Spleen (tissue), 11 donors: ENCODE data around the gene HOXC10. TPM values are rescaled to one million over a fixed set of nuclear protein-coding genes. Genes with fewer than 3 reads are reported as not detected.

Source experiments
- DNase-seq: peaks from one replicate; pipeline ENCODE4 v3.0.0-alpha.2; 2020
- H3K27ac ChIP-seq, 8 donors: fragments of 200-600 bp; sonication (generic) in 7 of 8; 1 replicate in 4 of 8; 2 replicates in 4 of 8; pipeline versions ENCODE4 v1.5.0 to v1.8.0; 2016 to 2021; ENCODE audit warnings: inconsistent platforms in 4 of 8, mild to moderate bottlenecking in 4 of 8, moderate library complexity in 1 of 8
- H3K27me3 ChIP-seq, 7 donors: fragments of 200-600 bp; sonication (generic) in 6 of 7; replicated peaks in 1 of 7; 1 replicate in 4 of 7; 2 replicates in 3 of 7; pipeline versions ENCODE4 v1.5.0 to v1.8.0; 2016 to 2021; ENCODE audit warnings: inconsistent platforms in 3 of 7, mild to moderate bottlenecking in 1 of 7
- H3K36me3 ChIP-seq, 6 donors: fragments of 200-600 bp; sonication (generic) in 5 of 6; 1 replicate in 4 of 6; 2 replicates in 2 of 6; pipeline versions ENCODE4 v1.5.0 to v1.8.0; 2016 to 2021; ENCODE audit warnings: inconsistent platforms in 2 of 6
- H3K4me1 ChIP-seq, 6 donors: fragments of 200-600 bp; sonication (generic) in 5 of 6; 1 replicate in 3 of 6; 2 replicates in 3 of 6; pipeline versions ENCODE4 v1.5.0 to v1.8.0; 2016 to 2021; ENCODE audit warnings: inconsistent platforms in 3 of 6
- H3K4me3 ChIP-seq, 8 donors: fragments of 200-600 bp; sonication (generic) in 7 of 8; 1 replicate in 4 of 8; 2 replicates in 4 of 8; pipeline versions ENCODE4 v1.5.0 to v1.8.0; 2016 to 2021; ENCODE audit warnings: inconsistent platforms in 4 of 8, mild to moderate bottlenecking in 4 of 8, moderate library complexity in 2 of 8
- H3K9me3 ChIP-seq, 8 donors: fragments of 200-600 bp; sonication (generic) in 7 of 8; 1 replicate in 4 of 8; 2 replicates in 4 of 8; pipeline versions ENCODE4 v1.5.0 to v1.8.0; 2016 to 2021; ENCODE audit warnings: inconsistent platforms in 4 of 8
- POLR2A ChIP-seq, 3 donors: fragments of 450-650 bp; IDR thresholded peaks; one replicate each; pipeline ENCODE4 v1.5.1; 2017; ENCODE audit warnings: antibody characterized with exemption in 3 of 3, mild to moderate bottlenecking in 1 of 3
- POLR2AphosphoS5 ChIP-seq, 3 donors: sonication (generic); formaldehyde crosslinking; IDR thresholded peaks; one replicate each; pipeline ENCODE4 v1.5.1; 2017; ENCODE audit warnings: antibody characterized with exemption in 3 of 3
- WGBS, 5 donors: extraction: QIAGEN DNeasy Blood & Tissue Kit in 3 of 5; methylation state at CpG; one replicate each; pipeline versions ENCODE4 v1.1.5 to v1.1.7; 2013 to 2018; 5-methylcytosine and 5-hydroxymethylcytosine counted together
- intact Hi-C: fragments of 100-400 bp; cut with DNase I; formaldehyde crosslinking; loops from one replicate; pipeline ENCODE4 v1.15.0; 2023; ENCODE audit warnings: low total_unique reads
- polyA plus RNA-seq, 3 donors: library from polyadenylated mRNA; stranded (reverse); fragments of 200-250 nt; gene quantifications; one replicate each; pipeline ENCODE4 v1.2.1, GENCODE V29; 2013
- total RNA-seq, 7 donors: library from RNA; depleted of rRNA in 3 of 7; stranded (reverse); fragments of >200 nt in 3 of 7; fragmentation: NEBNext Ultra II Directional in 4 of 7; extraction: Animal tissue kit (Norgen Biotek cat#: 25700) in 4 of 7; gene quantifications; one replicate each; pipeline versions ENCODE4 v1.1.0 to v1.2.1, GENCODE V29; 2016 to 2021
- TF ChIP-seq, protein P1 (sequence below), 11 experiments: fragments of 200-600 bp in 7 of 11; fragments of 450-650 bp in 4 of 11; sonication (generic) in 4 of 11; IDR thresholded peaks in 8 of 11; conservative IDR thresholded peaks in 3 of 11; 1 replicate in 7 of 11; 2 replicates in 4 of 11; pipeline versions ENCODE4 v1.4.0 to v1.8.0; 2016 to 2021; ENCODE audit warnings: antibody characterized with exemption in 11 of 11, inconsistent platforms in 4 of 11, mild to moderate bottlenecking in 1 of 11
- donor health status: healthy with polysubstance abuse.
- donor health status: DM: no; HTN: no; CAD: no; lungs with moderate emphysema.
- donor health status: DM: no; HTN: no; CAD: no.
- donor health status: Bipolar disorder and iron deficiency.
- donor health status: healthy.
- donor health status: DM: no; HTN: no; CAD: no.
- donor health status: DM: yes; HTN: yes; CAD: no.

The HOXC10 gene
- total and polyA plus RNA-seq, 10 donors: not detected

DNA sequence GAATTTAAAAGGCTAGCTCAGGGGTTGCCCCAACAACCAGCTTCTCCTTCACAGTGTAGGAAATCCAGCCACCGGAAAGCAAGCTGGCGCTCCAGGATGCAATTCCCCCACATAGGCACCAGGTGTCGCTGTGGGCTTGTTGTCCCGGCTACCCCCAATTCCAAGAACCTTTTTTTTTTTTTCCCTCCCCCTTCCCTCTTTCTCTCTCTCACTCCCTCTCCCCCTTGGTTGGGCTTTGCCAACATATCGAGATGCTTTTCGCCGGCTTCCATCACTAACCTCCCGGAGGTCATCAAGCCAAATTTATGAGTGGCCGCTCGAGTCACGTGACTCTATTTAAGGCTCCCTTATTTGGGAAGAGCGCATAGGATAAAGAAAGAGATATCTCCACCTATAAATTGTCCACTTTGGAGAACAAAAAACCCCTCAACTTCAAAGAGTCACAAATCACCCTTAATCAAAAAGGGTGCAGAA, 47.7 kb downstream of the HOXC10 start, which contains the start of gene HOXC5:
TSS of gene HOXC5 (plus strand) at position 424 of the 474 bp plus-strand sequence. CDS start 73 bp downstream, outside the sequence.
- Histone ChIP-seq H3K9me3 (peaks cover 0 to 11% (median 5%) of the 10 kb centered on the region in 8 donors), H3K36me3 (no peaks in the 10 kb centered on the region), H3K4me3 (peak within 1 kb of the TSS in 7 of 8 donors; percentile 10 to 59 (median 26)), H3K4me1 (peaks cover 5 to 62% (median 33%) of the 10 kb centered on the region in 6 donors), H3K27ac (no peak within 1 kb of the TSS), H3K27me3 (peaks cover 17 to 100% (median 96%) of the 10 kb centered on the region in 7 donors)
- 5 to 7% (median 5%) methylated on average over 12 of the region's 12 CpGs for WGBS, 5 donors
- TF ChIP-seq POLR2AphosphoS5 (IDR thresholded peaks at IDR 0.05) (no peak), POLR2A (IDR thresholded peaks at IDR 0.05) (no peak)
- TF ChIP-seq, protein P1, sequence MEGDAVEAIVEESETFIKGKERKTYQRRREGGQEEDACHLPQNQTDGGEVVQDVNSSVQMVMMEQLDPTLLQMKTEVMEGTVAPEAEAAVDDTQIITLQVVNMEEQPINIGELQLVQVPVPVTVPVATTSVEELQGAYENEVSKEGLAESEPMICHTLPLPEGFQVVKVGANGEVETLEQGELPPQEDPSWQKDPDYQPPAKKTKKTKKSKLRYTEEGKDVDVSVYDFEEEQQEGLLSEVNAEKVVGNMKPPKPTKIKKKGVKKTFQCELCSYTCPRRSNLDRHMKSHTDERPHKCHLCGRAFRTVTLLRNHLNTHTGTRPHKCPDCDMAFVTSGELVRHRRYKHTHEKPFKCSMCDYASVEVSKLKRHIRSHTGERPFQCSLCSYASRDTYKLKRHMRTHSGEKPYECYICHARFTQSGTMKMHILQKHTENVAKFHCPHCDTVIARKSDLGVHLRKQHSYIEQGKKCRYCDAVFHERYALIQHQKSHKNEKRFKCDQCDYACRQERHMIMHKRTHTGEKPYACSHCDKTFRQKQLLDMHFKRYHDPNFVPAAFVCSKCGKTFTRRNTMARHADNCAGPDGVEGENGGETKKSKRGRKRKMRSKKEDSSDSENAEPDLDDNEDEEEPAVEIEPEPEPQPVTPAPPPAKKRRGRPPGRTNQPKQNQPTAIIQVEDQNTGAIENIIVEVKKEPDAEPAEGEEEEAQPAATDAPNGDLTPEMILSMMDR (IDR thresholded peaks at IDR 0.05 in 8 of 11, conservative IDR thresholded peaks at IDR 0.05 in 3 of 11): peak; percentile 86 to 95 (median 94)
- DNase-seq: peak; percentile 84
- intact Hi-C loops: loop anchor here (5.0 kb wide), 1 partner anchor 160 kb away; no protein-coding TSS in a partner anchor

DNA sequence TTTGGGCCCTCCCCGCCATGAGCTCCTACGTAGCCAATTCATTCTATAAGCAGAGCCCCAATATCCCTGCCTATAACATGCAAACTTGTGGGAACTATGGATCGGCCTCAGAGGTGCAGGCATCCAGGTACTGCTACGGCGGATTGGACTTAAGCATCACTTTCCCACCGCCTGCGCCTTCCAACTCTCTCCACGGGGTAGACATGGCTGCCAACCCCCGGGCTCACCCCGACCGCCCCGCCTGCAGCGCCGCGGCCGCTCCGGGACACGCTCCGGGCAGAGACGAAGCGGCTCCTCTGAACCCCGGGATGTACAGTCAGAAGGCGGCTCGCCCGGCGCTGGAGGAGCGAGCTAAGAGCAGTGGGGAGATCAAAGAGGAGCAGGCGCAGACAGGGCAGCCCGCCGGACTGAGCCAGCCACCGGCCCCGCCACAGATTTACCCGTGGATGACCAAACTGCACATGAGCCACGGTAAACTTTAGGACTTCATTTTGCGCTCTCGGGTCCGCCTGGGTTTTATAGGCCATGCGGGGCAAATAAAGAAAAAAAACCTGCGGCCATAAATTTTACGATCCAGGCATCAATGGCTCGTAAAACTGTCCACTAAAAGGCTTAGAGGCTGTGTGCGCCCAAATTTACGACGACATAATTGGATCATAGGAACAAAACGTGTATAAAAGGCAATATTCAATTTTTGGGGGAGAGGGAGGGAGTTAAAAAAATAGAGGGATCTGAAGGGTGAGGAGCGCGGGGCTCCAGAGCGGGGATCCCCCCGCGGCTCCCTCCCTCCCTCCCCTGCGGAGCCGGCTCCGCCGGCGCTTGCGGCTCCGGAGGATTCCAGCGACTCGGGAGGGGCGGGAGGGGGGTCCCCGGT, 48.4 kb downstream of the HOXC10 start:
- intact Hi-C loops: loop anchor here (5.0 kb wide), 1 partner anchor 159 kb away; no protein-coding TSS in a partner anchor
- Histone ChIP-seq H3K36me3 (no peaks in the 10 kb centered on the region), H3K4me1 (peaks cover 5 to 58% (median 31%) of the 10 kb centered on the region in 6 donors), H3K27ac (no peak overlapping the region), H3K27me3 (peaks cover 11 to 100% (median 96%) of the 10 kb centered on the region in 7 donors), H3K4me3 (peak overlapping the region in 7 of 8 donors; percentile 10 to 59 (median 26)), H3K9me3 (peaks cover 0 to 11% (median 5%) of the 10 kb centered on the region in 8 donors)
- WGBS, 5 donors: 4 to 5% (median 5%) methylated on average over 41 to 61 of the region's 61 CpGs
- no peak for DNase-seq
- TF ChIP-seq, protein P1 (IDR thresholded peaks at IDR 0.05 in 8 of 11, conservative IDR thresholded peaks at IDR 0.05 in 3 of 11): no peak
- TF ChIP-seq POLR2AphosphoS5 (IDR thresholded peaks at IDR 0.05): no peak
- TF ChIP-seq POLR2A (IDR thresholded peaks at IDR 0.05): no peak

DNA sequence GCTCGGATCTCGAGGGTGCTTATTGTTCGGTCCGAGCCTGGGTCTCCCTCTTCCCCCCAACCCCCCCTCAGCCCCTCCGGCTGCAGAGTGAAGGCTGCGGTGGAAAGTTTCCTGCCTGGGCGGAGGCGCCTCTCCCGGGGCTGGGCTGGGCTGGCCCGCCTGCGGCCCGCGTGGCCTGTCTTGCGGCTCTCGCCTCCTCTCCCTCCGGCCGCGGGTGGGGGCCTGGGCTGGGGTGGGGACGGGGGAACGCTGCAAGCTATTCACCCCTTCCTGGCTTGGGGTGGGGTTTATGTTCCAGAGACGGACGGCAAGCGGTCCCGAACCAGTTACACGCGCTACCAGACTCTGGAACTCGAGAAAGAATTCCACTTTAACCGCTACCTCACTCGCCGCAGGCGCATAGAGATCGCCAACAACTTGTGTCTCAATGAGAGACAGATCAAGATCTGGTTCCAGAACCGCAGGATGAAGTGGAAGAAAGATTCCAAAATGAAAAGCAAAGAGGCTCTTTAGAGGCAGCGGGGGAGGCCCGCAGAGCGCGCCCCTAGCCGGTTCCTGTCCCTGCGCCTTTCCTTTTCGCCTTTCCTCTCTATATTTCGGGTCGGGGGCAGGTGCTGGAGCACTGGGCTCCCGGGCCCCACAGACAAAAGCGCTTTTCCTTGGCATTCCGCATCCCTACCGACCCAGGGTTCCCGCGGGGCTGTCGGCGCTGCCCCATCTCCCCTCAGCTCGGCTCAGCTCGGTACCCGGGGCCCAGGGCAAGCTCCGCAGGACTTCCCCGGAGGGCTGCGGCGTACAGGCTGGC, 49.2 kb downstream of the HOXC10 start:
- peaks cover 5 to 50% (median 30%) of the 10 kb centered on the region in 6 donors for H3K4me1 ChIP-seq
- peak overlapping the region in 7 of 8 donors; percentile 10 to 59 (median 26) for H3K4me3 ChIP-seq
- H3K27ac ChIP-seq: no peak overlapping the region
- peaks cover 0 to 11% (median 5%) of the 10 kb centered on the region in 8 donors for H3K9me3 ChIP-seq
- TF ChIP-seq POLR2AphosphoS5 (IDR thresholded peaks at IDR 0.05) (no peak), POLR2A (IDR thresholded peaks at IDR 0.05) (no peak)
- TF ChIP-seq, protein P1 (IDR thresholded peaks at IDR 0.05 in 8 of 11, conservative IDR thresholded peaks at IDR 0.05 in 3 of 11): no peak
- H3K27me3 ChIP-seq: peaks cover 6 to 100% (median 95%) of the 10 kb centered on the region in 7 donors
- WGBS, 5 donors: 6 to 11% (median 7%) methylated on average over 35 to 57 of the region's 57 CpGs
- DNase-seq: no peak
- no peaks in the 10 kb centered on the region for H3K36me3 ChIP-seq
- intact Hi-C loops: loop anchor here (5.0 kb wide), 1 partner anchor 158 kb away; no protein-coding TSS in a partner anchor
